NCI-H1930 (cell line): Measurements from ENCODE around the gene HEATR5A.
"Not testable (repeated sequence)": the region's sequence is repeated elsewhere in the genome, so short reads cannot be mapped to it uniquely, and the experiment has no call there.

Experiments used
- DNase-seq, 2 experiments: peaks; one replicate each; lab custom pipeline; 2025; lab: John Stamatoyannopoulos, UW

Gene HEATR5A

GRCh38 chr14:31388687-31389413 is 31.5 kb downstream of the HEATR5A start:
- DNase-seq, result no peak

- DNase-seq, result no peak
Measured at GRCh38 chr14:31387091-31387490, 33.3 kb downstream of the HEATR5A start.

GRCh38 chr14:31386271-31386670 is 34.1 kb downstream of the HEATR5A start:
- DNase-seq, result no peak

GRCh38 chr14:31382221-31382620 is 38.1 kb downstream of the HEATR5A start:
- no peak for DNase-seq

GRCh38 chr14:31380106-31380505 is 40.2 kb downstream of the HEATR5A start:
- no peak for DNase-seq

GRCh38 chr14:31379125-31379947 is 41.0 kb downstream of the HEATR5A start:
- DNase-seq, result not testable (repeated sequence)

GRCh38 chr14:31377433-31377832 is 42.9 kb downstream of the HEATR5A start:
- no peak for DNase-seq

- DNase-seq, result no peak
Measured at GRCh38 chr14:31371646-31372045, 48.7 kb downstream of the HEATR5A start.

GRCh38 chr14:31363331-31364073 is 56.8 kb downstream of the HEATR5A start:
- DNase-seq, result no peak

- DNase-seq, result no peak
Measured at GRCh38 chr14:31362746-31363145, 57.6 kb downstream of the HEATR5A start.

- DNase-seq, result not testable (repeated sequence)
Measured at GRCh38 chr14:31361761-31362160, 58.6 kb downstream of the HEATR5A start.

GRCh38 chr14:31360919-31361662 is 59.3 kb downstream of the HEATR5A start:
- DNase-seq, result no peak

- DNase-seq, result no peak
Measured at GRCh38 chr14:31357279-31357678, 63.1 kb downstream of the HEATR5A start.

GRCh38 chr14:31346097-31346496 is 74.3 kb downstream of the HEATR5A start:
- no peak for DNase-seq

- DNase-seq, result no peak
Measured at GRCh38 chr14:31341280-31341679, 79.1 kb downstream of the HEATR5A start.

GRCh38 chr14:31340297-31341063 is 79.9 kb downstream of the HEATR5A start:
- no peak for DNase-seq

- no peak for DNase-seq
Measured at GRCh38 chr14:31339743-31340142, 80.6 kb downstream of the HEATR5A start.

- no peak for DNase-seq
Measured at GRCh38 chr14:31337331-31337730, 83.0 kb downstream of the HEATR5A start.

- DNase-seq, result no peak
Measured at GRCh38 chr14:31336646-31337045, 83.7 kb downstream of the HEATR5A start.

- not testable (repeated sequence) for DNase-seq
Measured at GRCh38 chr14:31331395-31331794, 89.0 kb downstream of the HEATR5A start.
